ENCODE data around the gene BORCS8. TPM values are rescaled to one million over a fixed set of nuclear protein-coding genes. Genes with fewer than 3 reads are reported as not detected.

The BORCS8 gene
- total RNA-seq, 4 donors from 2014 or later = 4.4 to 15.2 (median 10.9) TPM

- 19% methylated on average over 52 to 56 of the region's 56 CpGs for WGBS, 2 donors
- TF ChIP-seq POLR2A (IDR thresholded peaks at IDR 0.05) = no peak
- TF ChIP-seq CTCF (IDR thresholded peaks at IDR 0.05) = no peak
- intact Hi-C loops (cut with DNase I; ENCODE audit: low total_unique reads) = no loop called here
- DNase-seq (ENCODE audit: low spot score in 2 of 2) = peak; percentile 61 to 92
- H3K4me3 ChIP-seq (ENCODE audit: low read depth, poor library complexity, severe bottlenecking) = no peak within 1 kb of the TSS
Measured at GRCh38 chr19:19170053-19170872, 21.7 kb downstream of the BORCS8 start, which contains the start of gene MEF2B. Gene MEF2B, minus strand, starts transcription at chr19:19170263. Its CDS starts 19,528 bp downstream, at chr19:19150735.

- TF ChIP-seq CTCF (IDR thresholded peaks at IDR 0.05) (no peak), POLR2A (IDR thresholded peaks at IDR 0.05) (no peak)
- no peak overlapping the region for H3K4me3 ChIP-seq (ENCODE audit: low read depth, poor library complexity, severe bottlenecking)
- 81 to 85% methylated on average over 9 of the region's 9 CpGs for WGBS, 2 donors
- no peak for DNase-seq (ENCODE audit: low spot score in 2 of 2)
- intact Hi-C loops (cut with DNase I; ENCODE audit: low total_unique reads) = no loop called here
Measured at GRCh38 chr19:19169236-19170052, 22.5 kb downstream of the BORCS8 start.

- no peak overlapping the region for H3K4me3 ChIP-seq (ENCODE audit: low read depth, poor library complexity, severe bottlenecking)
- DNase-seq (ENCODE audit: low spot score in 2 of 2) = no peak
- 90 to 94% methylated on average over 3 of the region's 3 CpGs for WGBS, 2 donors
- intact Hi-C loops (cut with DNase I; ENCODE audit: low total_unique reads) = no loop called here
- no peak for TF ChIP-seq CTCF (IDR thresholded peaks at IDR 0.05)
- no peak for TF ChIP-seq POLR2A (IDR thresholded peaks at IDR 0.05)
Measured at GRCh38 chr19:19167612-19168011, 24.3 kb downstream of the BORCS8 start.

GRCh38 chr19:19165396-19165795, 26.6 kb downstream of the BORCS8 start:
- DNase-seq (ENCODE audit: low spot score in 2 of 2) = no peak
- TF ChIP-seq CTCF (IDR thresholded peaks at IDR 0.05) (no peak), POLR2A (IDR thresholded peaks at IDR 0.05) (no peak)
- intact Hi-C loops (cut with DNase I; ENCODE audit: low total_unique reads) = no loop called here
- H3K4me3 ChIP-seq (ENCODE audit: low read depth, poor library complexity, severe bottlenecking) = no peak overlapping the region
- WGBS, 2 donors = 100% methylated on average over 1 of the region's 1 CpG

GRCh38 chr19:19162495-19162894, 29.5 kb downstream of the BORCS8 start:
- TF ChIP-seq CTCF (IDR thresholded peaks at IDR 0.05) (no peak), POLR2A (IDR thresholded peaks at IDR 0.05) (no peak)

More at GRCh38 chr19:19162495-19162894, 29.5 kb downstream of the BORCS8 start:
- WGBS, 2 donors = 86 to 92% methylated on average over 7 of the region's 7 CpGs
- no peak for DNase-seq (ENCODE audit: low spot score in 2 of 2)
- intact Hi-C loops (cut with DNase I; ENCODE audit: low total_unique reads) = no loop called here
- no peak overlapping the region for H3K4me3 ChIP-seq (ENCODE audit: low read depth, poor library complexity, severe bottlenecking)
